H9 (cell line): ENCODE data around the gene PDE8A. TPM values are rescaled to one million over a fixed set of nuclear protein-coding genes. Genes with fewer than 3 reads are reported as not detected.

Experiments
- DNase-seq: peaks from one replicate; pipeline ENCODE4 v3.0.0-alpha.2; 2017
- H2AFZ ChIP-seq: one replicate; pipeline ENCODE4 v1.6.1; 2013; ENCODE audit warnings: mild to moderate bottlenecking, low read length, control low read depth, moderate library complexity
- H2AK5ac ChIP-seq: 2 replicates; pipeline ENCODE4 v1.6.1; 2013; ENCODE audit warnings: low read length, control low read depth, mixed read lengths; ENCODE audit not compliant: insufficient read length
- H2BK120ac ChIP-seq: one replicate; pipeline ENCODE4 v1.6.1; 2013; ENCODE audit warnings: low read depth, mild to moderate bottlenecking, low read length, control low read depth, inconsistent platforms; ENCODE audit not compliant: poor library complexity, severe bottlenecking
- H2BK12ac ChIP-seq: 2 replicates; pipeline ENCODE4 v1.6.1; 2013; ENCODE audit warnings: low read length, control low read depth, mixed read lengths, low read depth; ENCODE audit not compliant: insufficient read length
- H2BK15ac ChIP-seq: 2 replicates; pipeline ENCODE4 v1.6.1; 2013; ENCODE audit warnings: low read depth, low read length, control low read depth
- H2BK20ac ChIP-seq: one replicate; pipeline ENCODE4 v1.6.1; 2013; ENCODE audit warnings: low read depth, mild to moderate bottlenecking, low read length, control low read depth, inconsistent platforms; ENCODE audit not compliant: poor library complexity, severe bottlenecking
- H2BK5ac ChIP-seq: 2 replicates; pipeline ENCODE4 v1.6.1; 2013; ENCODE audit warnings: low read length, control low read depth, mixed read lengths; ENCODE audit not compliant: insufficient read length
- H3K14ac ChIP-seq: 2 replicates; pipeline ENCODE4 v1.6.1; 2013; ENCODE audit warnings: low read length, control low read depth; ENCODE audit not compliant: insufficient read depth
- H3K18ac ChIP-seq: 2 replicates; pipeline ENCODE4 v1.6.1; 2013; ENCODE audit warnings: low read depth, mild to moderate bottlenecking, mixed read lengths, low read length, control low read depth; ENCODE audit not compliant: insufficient read length
- H3K23ac ChIP-seq: 2 replicates; pipeline ENCODE4 v1.6.1; 2013; ENCODE audit warnings: low read length, control low read depth, mixed read lengths, low read depth; ENCODE audit not compliant: insufficient read length
- H3K23me2 ChIP-seq: 2 replicates; pipeline ENCODE4 v1.6.1; 2013; ENCODE audit warnings: low read depth, mild to moderate bottlenecking, mixed read lengths, low read length, control low read depth; ENCODE audit not compliant: insufficient read length, poor library complexity, severe bottlenecking
- H3K27ac ChIP-seq: 2 replicates; pipeline ENCODE4 v1.5.1; 2013; ENCODE audit warnings: low read length, control low read depth, mixed read lengths, low read depth; ENCODE audit not compliant: insufficient read length
- H3K27me3 ChIP-seq: 2 replicates; pipeline ENCODE4 v1.6.1; 2013; ENCODE audit warnings: low read length, control low read depth, inconsistent platforms; ENCODE audit not compliant: insufficient read depth
- H3K4ac ChIP-seq: 2 replicates; pipeline ENCODE4 v1.6.1; 2013; ENCODE audit warnings: low read depth, mild to moderate bottlenecking, control low read depth, inconsistent platforms, low read length, moderate library complexity
- H3K4me1 ChIP-seq: 2 replicates; pipeline ENCODE4 v1.6.1; 2013; ENCODE audit warnings: low read length, control low read depth, inconsistent platforms; ENCODE audit not compliant: insufficient read depth
- H3K4me2 ChIP-seq: 2 replicates; pipeline ENCODE4 v1.6.1; 2013; ENCODE audit warnings: low read length, control low read depth, mixed read lengths; ENCODE audit not compliant: insufficient read length, insufficient read depth
- H3K56ac ChIP-seq: 2 replicates; pipeline ENCODE4 v1.6.1; 2013; ENCODE audit warnings: low read depth, mild to moderate bottlenecking, mixed read lengths, low read length, control low read depth; ENCODE audit not compliant: insufficient read length
- H3K79me1 ChIP-seq: 2 replicates; pipeline ENCODE4 v1.6.1; 2013; ENCODE audit warnings: low read depth, mild to moderate bottlenecking, moderate library complexity, low read length, control low read depth, inconsistent platforms; ENCODE audit not compliant: insufficient read depth, poor library complexity, severe bottlenecking
- H3K79me2 ChIP-seq: 2 replicates; pipeline ENCODE4 v1.6.1; 2013; ENCODE audit warnings: low read length, control low read depth, inconsistent platforms; ENCODE audit not compliant: insufficient read depth
- H3K9ac ChIP-seq: 2 replicates; pipeline ENCODE4 v1.6.1; 2013; ENCODE audit warnings: low read length, control low read depth, mixed read lengths; ENCODE audit not compliant: insufficient read length; ENCODE audit errors: extremely low read depth
- H3K9me3 ChIP-seq: one replicate; pipeline ENCODE4 v1.6.1; 2013; ENCODE audit warnings: low read depth, low read length, inconsistent platforms; ENCODE audit not compliant: control insufficient read depth
- H3T11ph ChIP-seq: one replicate; pipeline ENCODE4 v1.6.1; 2013; ENCODE audit warnings: mild to moderate bottlenecking, low read length, control low read depth, inconsistent platforms
- H4K20me1 ChIP-seq: one replicate; pipeline ENCODE4 v1.6.1; 2013; ENCODE audit not compliant: control insufficient read depth, insufficient read length, insufficient read depth
- H4K5ac ChIP-seq: 2 replicates; pipeline ENCODE4 v1.6.1; 2013; ENCODE audit warnings: low read depth, mild to moderate bottlenecking, mixed read lengths, low read length, control low read depth; ENCODE audit not compliant: insufficient read length
- H4K8ac ChIP-seq: replicated peaks from 2 replicates; pipeline ENCODE4 v1.6.1; 2013; ENCODE audit warnings: low read length, control low read depth, mixed read lengths, low read depth; ENCODE audit not compliant: insufficient read length
- H4K91ac ChIP-seq: 2 replicates; pipeline ENCODE4 v1.6.1; 2013; ENCODE audit warnings: low read depth, mild to moderate bottlenecking, moderate library complexity, mixed read lengths, low read length, control low read depth; ENCODE audit not compliant: insufficient read length
- H3K27ac Mint-ChIP-seq, 3 experiments: 2 replicates in 2 of 3; 3 replicates in 1 of 3; pipeline ENCODE4 v1.8.0; 2020 to 2021; ENCODE audit warnings: mixed read lengths in 3 of 3, mild to moderate bottlenecking in 1 of 3, moderate library complexity in 1 of 3
- H3K27me3 Mint-ChIP-seq: 2 replicates; pipeline ENCODE4 v1.8.0; 2021; ENCODE audit warnings: low read depth, mild to moderate bottlenecking, moderate library complexity, mixed read lengths
- H3K36me3 Mint-ChIP-seq, 3 experiments: 2 replicates in 2 of 3; 3 replicates in 1 of 3; pipeline ENCODE4 v1.8.0; 2020 to 2021; ENCODE audit warnings: low read depth in 3 of 3, mixed read lengths in 3 of 3; ENCODE audit not compliant: insufficient read depth in 1 of 3
- H3K4me1 Mint-ChIP-seq, 2 experiments: 2 replicates each; pipeline ENCODE4 v1.8.0; 2020; ENCODE audit warnings: mixed read lengths in 2 of 2
- H3K4me3 Mint-ChIP-seq, 2 experiments: 2 replicates in 1 of 2; 3 replicates in 1 of 2; pipeline ENCODE4 v1.8.0; 2020 to 2021; ENCODE audit warnings: mild to moderate bottlenecking in 2 of 2, mixed read lengths in 2 of 2, moderate library complexity in 1 of 2
- H3K9me3 Mint-ChIP-seq, 2 experiments: 2 replicates in 1 of 2; 3 replicates in 1 of 2; pipeline ENCODE4 v1.8.0; 2020; ENCODE audit warnings: mild to moderate bottlenecking in 2 of 2, mixed read lengths in 2 of 2, moderate library complexity in 1 of 2
- WGBS: extraction: QIAGEN DNeasy Blood & Tissue Kit; methylation state at CpG from one replicate; pipeline ENCODE4 v1.1.7; 2013; ENCODE audit warnings: missing lambda C conversion rate, low lambda C conversion rate, mixed read lengths; ENCODE audit not compliant: insufficient read length; ENCODE audit errors: extremely low coverage; 5-methylcytosine and 5-hydroxymethylcytosine counted together
- total RNA-seq: library from RNA; stranded (reverse); gene quantifications from 2 replicates; pipeline ENCODE4 v1.2.1, GENCODE V29; 2021
- TF ChIP-seq, protein P1 (sequence below): fragments of 200-600 bp; sonication (generic); conservative IDR thresholded peaks from 3 replicates; pipeline ENCODE4 v1.8.0; 2021; ENCODE audit warnings: antibody characterized with exemption, mild to moderate bottlenecking

PDE8A gene
- total RNA-seq, 1 experiment from 2014 or later = 9.3 TPM

DNA sequence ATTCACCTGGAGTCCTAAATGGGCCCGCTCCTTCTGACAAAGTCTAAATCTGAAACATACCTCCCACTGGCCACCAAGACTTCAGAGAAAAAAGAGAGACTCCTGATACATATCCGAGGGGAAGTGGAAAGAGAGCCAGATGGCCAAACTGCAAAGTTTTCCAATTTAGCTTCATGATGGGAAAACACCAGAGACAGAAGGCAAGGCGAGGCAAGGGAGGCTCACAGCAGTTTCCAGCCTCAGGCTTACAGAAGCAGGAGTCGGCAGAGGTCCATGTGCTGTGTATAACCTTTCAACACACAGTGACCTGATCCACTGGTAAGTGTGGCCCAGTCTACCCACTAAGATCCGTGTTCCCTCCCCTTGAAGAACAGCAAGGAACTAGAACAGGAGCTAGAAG lies 29.9 kb upstream of the PDE8A start:
- Histone ChIP-seq H4K8ac (no peak overlapping the region), H2AK5ac (no peak overlapping the region), H2BK5ac (no peak overlapping the region), H3K56ac (no peak overlapping the region), H3K9me3 (no peaks in the 10 kb centered on the region), H2BK20ac (no peak overlapping the region), H3K4ac (no peak overlapping the region), H2BK15ac (no peak overlapping the region), H3K18ac (no peak overlapping the region), H3K79me1 (no peaks in the 10 kb centered on the region), H3K9ac (no peak overlapping the region), H2BK12ac (no peak overlapping the region), H3K4me2 (no peak overlapping the region), H3K4me1 (no peaks in the 10 kb centered on the region), H3K23me2 (no peaks in the 10 kb centered on the region), H4K5ac (no peak overlapping the region), H2AFZ (no peak overlapping the region), H3K23ac (no peak overlapping the region), H3K79me2 (no peaks in the 10 kb centered on the region), H3K14ac (no peak overlapping the region), H3K27ac (no peak overlapping the region), H3T11ph (no peak overlapping the region), H4K20me1 (no peaks in the 10 kb centered on the region), H3K27me3 (no peaks in the 10 kb centered on the region; the same call in 1 of the 2 replicates), H2BK120ac (no peak overlapping the region), H4K91ac (no peak overlapping the region)
- Mint-ChIP-seq H3K27ac (no peak overlapping the region), H3K9me3 (no peaks in the 10 kb centered on the region), H3K27me3 (no peaks in the 10 kb centered on the region), H3K36me3 (no peaks in the 10 kb centered on the region), H3K4me1 (peaks cover 15% of the 10 kb centered on the region in 2 experiments; a peak in 3 of 4 replicates), H3K4me3 (no peak overlapping the region)
- no peak for DNase-seq
- TF ChIP-seq, protein P1, sequence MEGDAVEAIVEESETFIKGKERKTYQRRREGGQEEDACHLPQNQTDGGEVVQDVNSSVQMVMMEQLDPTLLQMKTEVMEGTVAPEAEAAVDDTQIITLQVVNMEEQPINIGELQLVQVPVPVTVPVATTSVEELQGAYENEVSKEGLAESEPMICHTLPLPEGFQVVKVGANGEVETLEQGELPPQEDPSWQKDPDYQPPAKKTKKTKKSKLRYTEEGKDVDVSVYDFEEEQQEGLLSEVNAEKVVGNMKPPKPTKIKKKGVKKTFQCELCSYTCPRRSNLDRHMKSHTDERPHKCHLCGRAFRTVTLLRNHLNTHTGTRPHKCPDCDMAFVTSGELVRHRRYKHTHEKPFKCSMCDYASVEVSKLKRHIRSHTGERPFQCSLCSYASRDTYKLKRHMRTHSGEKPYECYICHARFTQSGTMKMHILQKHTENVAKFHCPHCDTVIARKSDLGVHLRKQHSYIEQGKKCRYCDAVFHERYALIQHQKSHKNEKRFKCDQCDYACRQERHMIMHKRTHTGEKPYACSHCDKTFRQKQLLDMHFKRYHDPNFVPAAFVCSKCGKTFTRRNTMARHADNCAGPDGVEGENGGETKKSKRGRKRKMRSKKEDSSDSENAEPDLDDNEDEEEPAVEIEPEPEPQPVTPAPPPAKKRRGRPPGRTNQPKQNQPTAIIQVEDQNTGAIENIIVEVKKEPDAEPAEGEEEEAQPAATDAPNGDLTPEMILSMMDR = no peak
- WGBS = no CpG with 5 or more reads among the region's 5 CpGs
